RWPE1 (cell line): ENCODE measurements around the gene PDGFRB.
"Not testable (repeated sequence)": the region's sequence is repeated elsewhere in the genome, so short reads cannot be mapped to it uniquely, and the experiment has no call there.

Source experiments
- CTCF ChIA-PET: fragments of 350-600 bp; sonication (Branson Sonifier 250); formaldehyde crosslinking; extraction: SDS; loops from one replicate; lab custom pipeline; 2021; lab: Yijun Ruan, JAX
- POLR2A ChIA-PET: fragments of 400-600 bp; formaldehyde crosslinking; extraction: SDS; loops from one replicate; lab custom pipeline; 2020; ENCODE audit warnings: antibody characterized with exemption; ENCODE audit not compliant: low non-redundant PET; lab: Yijun Ruan, JAX
- DNase-seq: peaks from one replicate; pipeline ENCODE4 v3.0.0; 2012; ENCODE audit warnings: low spot score
- H3K27ac ChIP-seq: fragments of 450-650 bp; 2 replicates; pipeline ENCODE4 v1.5.1; 2017
- CTCF ChIP-seq: fragments of 450-650 bp; conservative IDR thresholded peaks from 2 replicates; pipeline ENCODE4 v1.5.1; 2017; ENCODE audit warnings: low read depth, mild to moderate bottlenecking

PDGFRB gene

GRCh38 chr5:150085191-150085912, 70.3 kb downstream of the PDGFRB start:
- ChIA-PET CTCF (interaction anchor here (0.7 kb wide), 1 partner anchor 70 kb away, joined by 4 read pairs; no protein-coding TSS in a partner anchor), POLR2A (interaction anchor here (0.5 kb wide), 1 partner anchor 12 kb away, joined by 3 read pairs; no protein-coding TSS in a partner anchor)

GRCh38 chr5:150084754-150085153, 70.9 kb downstream of the PDGFRB start:
- POLR2A ChIA-PET, DNase-seq, CTCF ChIA-PET, H3K27ac ChIP-seq: not testable (repeated sequence)

More at GRCh38 chr5:150085191-150085912, 70.3 kb downstream of the PDGFRB start:
- H3K27ac ChIP-seq: no peak overlapping the region
- TF ChIP-seq CTCF: no peak
- no peak for DNase-seq

GRCh38 chr5:150082889-150083288, 72.8 kb downstream of the PDGFRB start:
- no peak overlapping the region for H3K27ac ChIP-seq
- ChIA-PET CTCF (no interaction called here), POLR2A (no interaction called here)
- no peak for DNase-seq
- TF ChIP-seq CTCF: no peak

GRCh38 chr5:150082374-150082773, 73.3 kb downstream of the PDGFRB start:
- POLR2A ChIA-PET: no interaction called here
- no peak for TF ChIP-seq CTCF
- no peak for DNase-seq
- CTCF ChIA-PET: no interaction called here
- no peak overlapping the region for H3K27ac ChIP-seq

GRCh38 chr5:150081541-150082283, 73.9 kb downstream of the PDGFRB start:
- CTCF ChIA-PET: interaction anchor here (0.6 kb wide), 1 partner anchor 103 kb away, joined by 3 read pairs; no protein-coding TSS in a partner anchor
- TF ChIP-seq CTCF: no peak
- no peak for DNase-seq
- POLR2A ChIA-PET: no interaction called here
- no peak overlapping the region for H3K27ac ChIP-seq

GRCh38 chr5:150080696-150081435, 74.8 kb downstream of the PDGFRB start:
- TF ChIP-seq CTCF: no peak
- ChIA-PET POLR2A (no interaction called here), CTCF (interaction anchor here (0.6 to 1.1 kb wide), 3 partner anchors 10 to 102 kb away, joined by 3 read pairs; no protein-coding TSS in a partner anchor)
- DNase-seq: no peak
- no peak overlapping the region for H3K27ac ChIP-seq
